ENCODE measurements around the gene AKT3. TPM values are rescaled to one million over a fixed set of nuclear protein-coding genes. Genes with fewer than 3 reads are reported as not detected.
A peak's percentile ranks its signal among the peaks of the same experiment; 100 is the strongest.

The AKT3 gene
- total and polyA plus RNA-seq, 2 of the 8 experiments (the other 6 are each of a cell fraction or from before 2014, with no cell fraction given), result 6.0 to 36.4 TPM

DNA sequence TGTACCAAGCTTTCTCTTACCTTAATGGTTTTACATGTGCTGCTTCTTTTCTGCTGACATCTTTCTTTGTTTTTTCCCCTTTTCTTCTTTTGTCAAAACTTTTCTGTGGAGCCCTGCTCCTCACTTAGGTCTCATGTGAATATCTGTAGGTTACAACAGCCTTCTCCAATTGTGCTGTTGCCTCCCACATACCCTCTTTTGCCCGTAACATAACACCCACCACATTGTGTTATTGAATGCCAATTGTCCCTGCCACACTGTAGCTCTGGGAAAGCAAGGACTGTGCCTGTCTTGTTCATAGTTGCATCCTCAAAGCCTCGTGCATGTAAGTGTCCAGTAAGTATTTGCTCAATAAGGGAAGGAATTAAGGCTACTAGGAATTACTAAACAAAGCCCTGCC is 46.3 kb upstream of the AKT3 start:
- no peak overlapping the region for H2BK5ac ChIP-seq (ENCODE audit: low read depth, low read length)
- no peak overlapping the region for H2AK5ac ChIP-seq (ENCODE audit: low read depth, low read length)
- no peak overlapping the region for H2BK120ac ChIP-seq (replicated peaks; ENCODE audit: low read depth, low read length)
- no peak overlapping the region for H4K5ac ChIP-seq (ENCODE audit: insufficient read length, low read depth, low read length)
- H3K4me3 ChIP-seq (ENCODE audit: extremely low read depth in 1 of 4, insufficient read depth in 2 of 4, low read depth in 3 of 4, low read length in 4 of 4), result no peak overlapping the region
- no peak overlapping the region for H4K91ac ChIP-seq (replicated peaks; ENCODE audit: insufficient read length, low read length)
- H4K8ac ChIP-seq (ENCODE audit: extremely low read depth, insufficient read depth, low read length), result no peak overlapping the region
- H3K27me3 ChIP-seq (replicated peaks in 1 of 4; ENCODE audit: control insufficient read depth in 3 of 4, extremely low read depth in 1 of 4, insufficient read depth in 3 of 4, low read length in 3 of 4), result no peaks in the 10 kb centered on the region
- no peaks in the 10 kb centered on the region for H3K23me2 ChIP-seq (ENCODE audit: low read depth, low read length)
- H3K27ac ChIP-seq (ENCODE audit: low read depth, low read length), result no peak overlapping the region
- no peak overlapping the region for H3K18ac ChIP-seq (ENCODE audit: extremely low read depth, low read length)
- no peak overlapping the region for H2BK12ac ChIP-seq (ENCODE audit: low read depth, low read length)
- POLR2A ChIA-PET (ENCODE audit: partially characterized antibody), result no interaction called here
- FAIRE-seq (no peak), DNase-seq (ENCODE audit: low read depth in 1 of 2, low spot score in 2 of 2) (no peak)
- no peaks in the 10 kb centered on the region for H3K79me2 ChIP-seq (ENCODE audit: control insufficient read depth in 1 of 2, insufficient read depth in 2 of 2, low read length in 2 of 2)
- no peak overlapping the region for H3K4me2 ChIP-seq (ENCODE audit: insufficient read depth in 1 of 2, low read depth in 2 of 2, low read length in 2 of 2)
- H3K36me3 ChIP-seq (ENCODE audit: control insufficient read depth in 2 of 4, insufficient read depth in 4 of 4, low read length in 3 of 4), result no peaks in the 10 kb centered on the region
- 82% methylated on average over 2 of the region's 2 CpGs; no CpG with 5 or more reads in 1 of the 2 experiments for WGBS, 2 experiments (ENCODE audit: extremely low coverage in 1 of 2, insufficient coverage in 1 of 2, insufficient read length in 1 of 2, insufficient replicate concordance in 2 of 2, low coverage in 1 of 2, low lambda C conversion rate in 2 of 2, missing lambda C conversion rate in 1 of 2)
- no peak overlapping the region for H2BK20ac ChIP-seq (ENCODE audit: low read length)
- H3K4ac ChIP-seq (replicated peaks; ENCODE audit: insufficient read length, low read depth, low read length), result no peak overlapping the region
- no peaks in the 10 kb centered on the region for H3K79me1 ChIP-seq (ENCODE audit: low read depth, low read length)
- TF ChIP-seq YY1 (IDR thresholded peaks at IDR 0.05; ENCODE audit: low read depth, low read length) (no peak), BRCA1 (IDR thresholded peaks at IDR 0.05; ENCODE audit: low read depth, low read length) (no peak), CBX5 (IDR thresholded peaks at IDR 0.05; ENCODE audit: low read depth, low read length) (no peak), TEAD4 (IDR thresholded peaks at IDR 0.05; ENCODE audit: low read depth, low read length) (no peak), SRF (IDR thresholded peaks at IDR 0.05; ENCODE audit: low read depth, low read length) (no peak), CREB1 (IDR thresholded peaks at IDR 0.05) (no peak), POLR2A (IDR thresholded peaks at IDR 0.05; ENCODE audit: control extremely low read depth in 1 of 2, low read depth in 2 of 2, low read length in 2 of 2) (no peak), BACH1 (IDR thresholded peaks at IDR 0.05; ENCODE audit: low read length) (no peak), JUN (IDR thresholded peaks at IDR 0.05; ENCODE audit: low read depth, low read length) (no peak), GABPA (IDR thresholded peaks at IDR 0.05; ENCODE audit: borderline replicate concordance, insufficient read depth, low read length) (no peak), NANOG (IDR thresholded peaks at IDR 0.05; ENCODE audit: insufficient read depth, low read depth, low read length, poor library complexity, severe bottlenecking) (no peak), TBP (IDR thresholded peaks at IDR 0.05; ENCODE audit: low read depth, low read length) (no peak), TAF1 (IDR thresholded peaks at IDR 0.05; ENCODE audit: low read depth, low read length) (no peak), RBBP5 (IDR thresholded peaks at IDR 0.05; ENCODE audit: borderline replicate concordance, low read depth, low read length) (no peak), CEBPB (IDR thresholded peaks at IDR 0.05; ENCODE audit: low read depth, low read length) (no peak), CHD1 (IDR thresholded peaks at IDR 0.05; ENCODE audit: low read depth, low read length) (no peak), KDM5A (IDR thresholded peaks at IDR 0.05; ENCODE audit: low read length) (no peak), SP2 (IDR thresholded peaks at IDR 0.05; ENCODE audit: low read length) (no peak)
- H3K56ac ChIP-seq (replicated peaks; ENCODE audit: insufficient read length, low read depth, low read length), result no peak overlapping the region
- no peaks in the 10 kb centered on the region for H3K9me3 ChIP-seq (ENCODE audit: insufficient read depth in 2 of 2, low read depth in 1 of 2, low read length in 1 of 2)
- no peak overlapping the region for H3K9ac ChIP-seq (replicated peaks in 1 of 4; ENCODE audit: extremely low read depth in 1 of 4, low read depth in 3 of 4, low read length in 3 of 4)
- no peak overlapping the region for H3K14ac ChIP-seq (ENCODE audit: insufficient read length)
- 0 out of 7 replicates have a peak, but pooled peaks cover 0 to 2% (median 0%) of the 10 kb centered on the region in 4 experiments for H3K4me1 ChIP-seq (replicated peaks in 1 of 4; ENCODE audit: control insufficient read depth in 3 of 4, insufficient read depth in 4 of 4, low read length in 3 of 4)
- H2AFZ ChIP-seq (ENCODE audit: low read length), result peak overlapping the region; percentile 66; the same call in 1 of the 2 replicates
- CTCF ChIA-PET (ENCODE audit: partially characterized antibody), result interaction anchor here (0.8 to 0.9 kb wide), 2 partner anchors 10 to 552 kb away, joined by 3 read pairs; no protein-coding TSS in a partner anchor
- H2BK15ac ChIP-seq (ENCODE audit: low read length), result no peak overlapping the region
- no peaks in the 10 kb centered on the region for H4K20me1 ChIP-seq (replicated peaks in 1 of 2; ENCODE audit: control insufficient read depth in 1 of 2, insufficient read depth in 2 of 2, low read length in 2 of 2)
- H3K23ac ChIP-seq (ENCODE audit: insufficient read length), result no peak overlapping the region

Data from H1 (cell line).